ENCODE results near the gene CDK2. TPM values are rescaled to one million over a fixed set of nuclear protein-coding genes. Genes with fewer than 3 reads are reported as not detected.
A peak's percentile ranks its signal among the peaks of the same experiment; 100 is the strongest.

The CDK2 gene
- total RNA-seq, 1 donor from 2014 or later = 22.2 TPM

DNA sequence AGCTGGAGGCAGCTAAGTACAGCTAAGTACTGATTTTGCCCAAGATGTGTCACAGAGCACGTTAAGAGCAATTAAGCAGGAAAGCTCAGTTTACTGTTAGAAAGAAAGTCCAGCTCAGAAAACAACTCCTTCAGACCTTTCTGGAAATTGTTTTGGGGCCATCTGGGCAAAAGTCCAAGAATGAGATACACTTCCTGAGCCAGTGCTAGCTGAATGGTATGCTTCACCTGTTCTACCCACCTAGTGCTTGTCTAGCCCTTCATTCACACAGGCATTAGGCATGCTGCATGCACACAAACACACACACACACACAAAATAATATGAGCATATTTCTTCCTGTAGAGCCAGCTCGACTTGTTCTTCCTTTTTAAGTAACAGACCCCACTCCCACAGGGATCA lies 47.6 kb downstream of the CDK2 start:
- TF ChIP-seq, protein P1, sequence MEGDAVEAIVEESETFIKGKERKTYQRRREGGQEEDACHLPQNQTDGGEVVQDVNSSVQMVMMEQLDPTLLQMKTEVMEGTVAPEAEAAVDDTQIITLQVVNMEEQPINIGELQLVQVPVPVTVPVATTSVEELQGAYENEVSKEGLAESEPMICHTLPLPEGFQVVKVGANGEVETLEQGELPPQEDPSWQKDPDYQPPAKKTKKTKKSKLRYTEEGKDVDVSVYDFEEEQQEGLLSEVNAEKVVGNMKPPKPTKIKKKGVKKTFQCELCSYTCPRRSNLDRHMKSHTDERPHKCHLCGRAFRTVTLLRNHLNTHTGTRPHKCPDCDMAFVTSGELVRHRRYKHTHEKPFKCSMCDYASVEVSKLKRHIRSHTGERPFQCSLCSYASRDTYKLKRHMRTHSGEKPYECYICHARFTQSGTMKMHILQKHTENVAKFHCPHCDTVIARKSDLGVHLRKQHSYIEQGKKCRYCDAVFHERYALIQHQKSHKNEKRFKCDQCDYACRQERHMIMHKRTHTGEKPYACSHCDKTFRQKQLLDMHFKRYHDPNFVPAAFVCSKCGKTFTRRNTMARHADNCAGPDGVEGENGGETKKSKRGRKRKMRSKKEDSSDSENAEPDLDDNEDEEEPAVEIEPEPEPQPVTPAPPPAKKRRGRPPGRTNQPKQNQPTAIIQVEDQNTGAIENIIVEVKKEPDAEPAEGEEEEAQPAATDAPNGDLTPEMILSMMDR (IDR thresholded peaks at IDR 0.05) = no peak
- DNase-seq = no peak
- Histone ChIP-seq H3K36me3 (no peaks in the 10 kb centered on the region), H3K4me1 (no peaks in the 10 kb centered on the region), H3K27ac (peak overlapping the region; percentile 51), H3K9me3 (no peaks in the 10 kb centered on the region), H3K27me3 (ENCODE audit: low read depth) (no peaks in the 10 kb centered on the region), H3K4me3 (no peak overlapping the region)
- peak; percentile 84 for ATAC-seq
- intact Hi-C loops (cut with DNase I) = no loop called here

DNA sequence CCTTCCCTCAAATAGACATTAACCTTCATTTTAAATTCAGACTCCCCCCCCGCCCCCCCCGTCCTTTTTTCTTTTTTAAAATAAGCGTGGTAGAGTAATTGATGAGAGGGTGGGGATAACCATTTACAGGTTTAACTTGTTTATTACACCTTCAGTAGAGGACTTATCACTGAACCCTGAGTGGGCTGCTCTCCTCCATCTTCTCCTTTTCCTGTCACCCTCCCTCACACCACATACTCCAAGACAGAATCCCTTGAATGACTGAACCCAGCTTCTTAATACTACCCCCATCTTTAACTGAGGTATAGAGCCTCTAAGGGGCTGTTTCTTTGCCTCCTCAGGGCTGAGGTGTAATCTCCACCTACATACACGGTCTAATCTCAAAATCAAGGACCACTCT lies 50.6 kb downstream of the CDK2 start:
- Histone ChIP-seq H3K9me3 (no peaks in the 10 kb centered on the region), H3K4me3 (no peak overlapping the region), H3K36me3 (no peaks in the 10 kb centered on the region), H3K27me3 (ENCODE audit: low read depth) (no peaks in the 10 kb centered on the region), H3K27ac (no peak overlapping the region), H3K4me1 (peaks cover 19% of the 10 kb centered on the region)
- intact Hi-C loops (cut with DNase I) = no loop called here
- DNase-seq (no peak), ATAC-seq (no peak)
- TF ChIP-seq, protein P1 (IDR thresholded peaks at IDR 0.05) = no peak

DNA sequence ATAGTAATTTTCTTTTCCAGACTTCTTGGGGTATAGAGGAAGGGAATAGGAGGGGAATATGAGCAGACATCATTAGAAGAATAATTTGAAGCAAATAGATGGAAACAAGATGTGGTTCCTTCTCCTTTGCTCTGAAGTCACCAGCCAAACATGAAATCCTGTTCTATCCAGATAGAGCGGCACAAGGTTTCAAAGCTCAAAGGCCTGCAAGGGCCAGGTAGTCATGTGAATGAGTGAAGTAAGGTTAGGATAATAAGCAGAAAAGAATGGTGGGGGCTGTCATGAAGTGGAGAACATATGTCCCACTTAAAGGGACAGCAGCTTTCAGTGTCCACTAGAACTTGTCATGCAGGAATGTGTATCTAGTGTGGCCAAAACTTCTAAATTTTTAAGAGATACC lies 51.7 kb downstream of the CDK2 start:
- TF ChIP-seq, protein P1 (IDR thresholded peaks at IDR 0.05) = no peak
- no peaks in the 10 kb centered on the region for H3K9me3 ChIP-seq
- intact Hi-C loops (cut with DNase I) = no loop called here
- H3K4me3 ChIP-seq = no peak overlapping the region
- no peak overlapping the region for H3K27ac ChIP-seq
- ATAC-seq (no peak), DNase-seq (no peak)
- no peaks in the 10 kb centered on the region for H3K27me3 ChIP-seq (ENCODE audit: low read depth)
- H3K36me3 ChIP-seq = no peaks in the 10 kb centered on the region
- peaks cover 22% of the 10 kb centered on the region for H3K4me1 ChIP-seq

DNA sequence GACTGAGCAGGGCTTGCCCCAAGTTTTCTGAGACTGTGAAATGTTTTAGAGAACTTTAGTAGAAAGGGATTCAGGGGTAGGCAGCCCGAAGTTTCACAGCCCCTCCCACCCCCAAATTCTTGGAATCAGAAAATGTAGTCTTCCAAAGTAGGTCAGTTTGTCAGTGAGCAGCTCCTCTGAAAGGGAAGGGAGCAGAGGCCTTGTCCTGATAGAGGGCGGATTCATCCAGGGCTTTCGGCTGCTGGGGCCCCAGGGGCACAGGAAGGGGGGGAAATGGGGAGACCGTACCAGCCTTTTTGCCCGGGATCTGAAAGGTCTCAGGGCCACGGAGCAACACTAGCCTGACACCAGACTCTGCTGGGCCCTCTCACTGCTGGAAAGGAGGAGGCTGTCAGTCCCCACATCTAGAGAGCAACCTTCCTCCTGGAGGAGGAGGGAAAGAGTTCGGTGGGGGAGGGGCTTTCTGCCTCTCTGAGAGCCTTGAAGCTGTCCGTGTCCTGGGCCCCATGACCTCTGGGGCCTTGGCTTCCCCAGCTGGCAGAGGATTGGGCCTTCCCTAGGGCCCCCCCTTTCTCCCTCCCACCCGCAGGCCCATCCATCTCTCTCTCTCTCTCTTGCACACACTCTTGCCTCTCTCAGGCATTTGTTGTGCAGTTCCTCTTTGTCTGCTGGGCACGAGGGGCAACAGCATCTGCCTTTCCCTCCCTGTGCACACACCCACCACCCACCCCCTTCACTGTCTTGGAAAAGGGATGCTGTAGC lies 54.0 kb downstream of the CDK2 start, which contains the start of gene IKZF4:
Gene IKZF4, plus strand, starts transcription at position 621 of the 762 bp plus-strand sequence. CDS start 451 bp downstream, outside the sequence.
- peak; percentile 67 for DNase-seq
- peaks cover 22% of the 10 kb centered on the region for H3K4me1 ChIP-seq
- peak within 1 kb of the TSS; percentile 78 for H3K27ac ChIP-seq
- H3K36me3 ChIP-seq = peaks cover 6% of the 10 kb centered on the region
- H3K27me3 ChIP-seq (ENCODE audit: low read depth) = no peaks in the 10 kb centered on the region
- intact Hi-C loops (cut with DNase I) = no loop called here
- peak; percentile 70 to 83 for ATAC-seq
- peak within 1 kb of the TSS; percentile 45 for H3K4me3 ChIP-seq
- H3K9me3 ChIP-seq = no peaks in the 10 kb centered on the region
- TF ChIP-seq, protein P1 (IDR thresholded peaks at IDR 0.05) = no peak

DNA sequence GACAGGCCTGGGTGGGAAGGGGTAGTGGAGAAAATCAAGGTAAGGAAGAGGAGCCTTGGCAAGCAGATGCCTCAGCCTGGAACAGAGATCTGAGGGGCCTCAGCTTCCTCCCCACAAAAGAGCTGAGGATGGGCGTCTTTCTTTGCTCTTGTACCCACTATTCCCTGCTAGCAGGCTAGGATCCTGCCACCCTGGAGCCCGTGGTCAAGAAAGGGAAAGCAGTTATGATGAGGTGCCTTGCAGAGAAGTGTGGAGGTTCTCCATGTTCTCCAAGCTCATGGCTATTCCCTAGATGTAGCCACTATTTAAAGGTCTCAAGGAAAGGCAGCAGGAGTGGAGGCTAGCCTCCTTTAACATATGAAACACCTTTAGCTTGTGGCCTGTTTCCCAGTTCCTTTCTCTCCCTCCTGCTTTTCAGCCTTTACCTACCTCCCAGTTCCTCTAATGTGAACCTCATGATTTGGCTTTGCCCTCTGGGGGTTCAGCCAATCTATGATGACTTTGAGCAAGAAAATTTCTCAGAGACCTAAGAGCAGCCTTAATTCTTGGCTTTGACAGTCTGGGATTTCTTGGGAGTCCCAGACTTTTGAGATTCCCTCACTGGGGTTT lies 55.4 kb downstream of the CDK2 start:
- TF ChIP-seq, protein P1 (IDR thresholded peaks at IDR 0.05) = no peak
- peaks cover 22% of the 10 kb centered on the region for H3K4me1 ChIP-seq
- H3K27me3 ChIP-seq (ENCODE audit: low read depth) = no peaks in the 10 kb centered on the region
- ATAC-seq = no peak
- H3K36me3 ChIP-seq = peaks cover 16% of the 10 kb centered on the region
- no peaks in the 10 kb centered on the region for H3K9me3 ChIP-seq
- peak overlapping the region; percentile 46 for H3K27ac ChIP-seq
- peak overlapping the region; percentile 27 for H3K4me3 ChIP-seq
- no peak for DNase-seq
- intact Hi-C loops (cut with DNase I) = no loop called here

Other genes starting within 250 kb of the CDK2 start
- 11.1 TPM for gene RDH5, start 246.4 kb upstream of the CDK2 start, total RNA-seq
- gene CD63, start 237.8 kb upstream of the CDK2 start, total RNA-seq = 1,142 TPM
- gene GDF11, start 223.7 kb upstream of the CDK2 start, total RNA-seq = 3.8 TPM
- 40.1 TPM for gene SARNP, start 149.1 kb upstream of the CDK2 start, total RNA-seq
- 49.6 TPM for gene ORMDL2, start 148.8 kb upstream of the CDK2 start, total RNA-seq
- 35.7 TPM for gene DNAJC14, start 137.2 kb upstream of the CDK2 start, total RNA-seq
- gene MMP19, start 123.9 kb upstream of the CDK2 start, total RNA-seq = 35.2 TPM
- 28.9 TPM for gene PYM1, start 38.9 kb upstream of the CDK2 start, total RNA-seq
- 35.3 TPM for gene DGKA, start 35.7 kb upstream of the CDK2 start, total RNA-seq
- 1.2 TPM for gene PMEL, start 788 bp upstream of the CDK2 start, total RNA-seq
- gene RAB5B, start 7.2 kb downstream of the CDK2 start, total RNA-seq = 138 TPM
- 23.3 TPM for gene SUOX, start 30.4 kb downstream of the CDK2 start, total RNA-seq
- 13.1 TPM for gene IKZF4, start 54.2 kb downstream of the CDK2 start, total RNA-seq
- gene RPS26, start 75.1 kb downstream of the CDK2 start, total RNA-seq = 77.2 TPM
- gene ERBB3, start 113.3 kb downstream of the CDK2 start, total RNA-seq = 80.5 TPM
- gene PA2G4, start 137.7 kb downstream of the CDK2 start, total RNA-seq = 69.4 TPM
- 2,837 TPM for gene RPL41, start 149.8 kb downstream of the CDK2 start, total RNA-seq
- 12.5 TPM for gene ZC3H10, start 151.4 kb downstream of the CDK2 start, total RNA-seq
- 114 TPM for gene ESYT1, start 161.4 kb downstream of the CDK2 start, total RNA-seq
- gene MYL6B, start 185.8 kb downstream of the CDK2 start, total RNA-seq = 21.4 TPM
- gene MYL6, start 191.5 kb downstream of the CDK2 start, total RNA-seq = 1,292 TPM
- gene SMARCC2, start 222.7 kb downstream of the CDK2 start, total RNA-seq = 115 TPM

Data from lower lobe of right lung (tissue), 2 donors.